Right renal pelvis (tissue), 4 donors: Measurements from ENCODE around the gene FGF11. TPM values are rescaled to one million over a fixed set of nuclear protein-coding genes. Genes with fewer than 3 reads are reported as not detected.

ENCODE experiments used
- polyA plus RNA-seq, 4 donors: library from polyadenylated mRNA; unstranded; fragments of 120-200 nt; gene quantifications; one replicate each; pipeline ENCODE4 v1.2.1, GENCODE V29; 2013; ENCODE audit not compliant: insufficient read length in 4 of 4

Gene FGF11
- polyA plus RNA-seq, 4 donors, result 6.0 to 8.6 (median 7.8) TPM

Other genes with a start within 250 kb of the FGF11 start
- 10 to 100 TPM; 30.3 to 40.3 (median 32.9) TPM for gene DLG4, start 219.7 kb upstream of the FGF11 start, polyA plus RNA-seq
- gene ACADVL, start 219.6 kb upstream of the FGF11 start, polyA plus RNA-seq, result 100 to 1,000 TPM; 421 to 519 (median 462) TPM
- 10 to 100 TPM; 49.9 to 65.1 (median 50.9) TPM for gene DVL2, start 205.0 kb upstream of the FGF11 start, polyA plus RNA-seq
- gene PHF23, start 200.1 kb upstream of the FGF11 start, polyA plus RNA-seq, result 10 to 100 TPM; 57.4 to 66.4 (median 60.9) TPM
- 100 to 1,000 TPM; 389 to 496 (median 451) TPM for gene GABARAP, start 197.1 kb upstream of the FGF11 start, polyA plus RNA-seq
- gene CTDNEP1, start 187.8 kb upstream of the FGF11 start, polyA plus RNA-seq, result 100 to 1,000 TPM; 147 to 167 (median 159) TPM
- gene ELP5, start 187.3 kb upstream of the FGF11 start, polyA plus RNA-seq, result 10 to 100 TPM; 40.3 to 55.8 (median 50.5) TPM
- gene CLDN7, start 177.0 kb upstream of the FGF11 start, polyA plus RNA-seq, result 10 to 100 TPM; 45.0 to 66.0 (median 51.8) TPM
- gene SLC2A4, start 157.8 kb upstream of the FGF11 start, polyA plus RNA-seq, result 1 to 10 TPM; 1.8 to 2.9 (median 2.5) TPM
- gene YBX2, start 144.9 kb upstream of the FGF11 start, polyA plus RNA-seq, result 1 to 10 TPM; 2.9 to 4.2 (median 3.4) TPM
- 100 to 1,000 TPM; 297 to 355 (median 333) TPM for gene EIF5A, start 131.9 kb upstream of the FGF11 start, polyA plus RNA-seq
- gene GPS2, start 124.2 kb upstream of the FGF11 start, polyA plus RNA-seq, result 100 to 1,000 TPM in 2 of 4 donors, 10 to 100 TPM in 2; 86.3 to 106 (median 99.6) TPM
- gene NEURL4, start 110.2 kb upstream of the FGF11 start, polyA plus RNA-seq, result 10 to 100 TPM; 28.3 to 33.3 (median 30.7) TPM
- 1 to 10 TPM; 5.7 to 9.1 (median 6.0) TPM for gene ACAP1, start 103.0 kb upstream of the FGF11 start, polyA plus RNA-seq
- gene KCTD11, start 87.3 kb upstream of the FGF11 start, polyA plus RNA-seq, result 10 to 100 TPM; 12.4 to 13.6 (median 12.9) TPM
- not detected for gene TMEM95, start 84.4 kb upstream of the FGF11 start, polyA plus RNA-seq
- 1 to 10 TPM; 3.2 to 7.2 (median 4.5) TPM for gene TNK1, start 58.4 kb upstream of the FGF11 start, polyA plus RNA-seq
- gene PLSCR3, start 45.0 kb upstream of the FGF11 start, polyA plus RNA-seq, result 10 to 100 TPM; 30.5 to 46.3 (median 38.1) TPM
- 100 to 1,000 TPM in 1 of 4 donors, 10 to 100 TPM in 3; 78.9 to 105 (median 86.2) TPM for gene TMEM256, start 35.4 kb upstream of the FGF11 start, polyA plus RNA-seq
- 10 to 100 TPM; 22.8 to 32.6 (median 24.9) TPM for gene NLGN2, start 31.7 kb upstream of the FGF11 start, polyA plus RNA-seq
- gene SPEM1, start 19.2 kb upstream of the FGF11 start, polyA plus RNA-seq, result under 1 TPM in 1 of 4 donors, not detected in 3; 0.09 TPM
- under 1 TPM in 2 of 4 donors, not detected in 2; 0.12 TPM for gene SPEM2, start 13.9 kb upstream of the FGF11 start, polyA plus RNA-seq
- not detected for gene SPEM3, start 10.7 kb upstream of the FGF11 start, polyA plus RNA-seq
- gene TMEM102, start 4.1 kb upstream of the FGF11 start, polyA plus RNA-seq, result 1 to 10 TPM; 3.6 to 5.6 (median 4.3) TPM
- gene CHRNB1, start 5.5 kb downstream of the FGF11 start, polyA plus RNA-seq, result 10 to 100 TPM; 10.1 to 11.7 (median 11.3) TPM
- 10 to 100 TPM; 38.6 to 47.4 (median 44.3) TPM for gene ZBTB4, start 40.1 kb downstream of the FGF11 start, polyA plus RNA-seq
- under 1 TPM in 3 of 4 donors, not detected in 1; 0.16 to 0.22 (median 0.21) TPM for gene SLC35G6, start 41.9 kb downstream of the FGF11 start, polyA plus RNA-seq
- 100 to 1,000 TPM; 117 to 158 (median 121) TPM for gene POLR2A, start 44.9 kb downstream of the FGF11 start, polyA plus RNA-seq
- 10 to 100 TPM; 25.3 to 32.5 (median 29.0) TPM for gene TNFSF12, start 109.5 kb downstream of the FGF11 start, polyA plus RNA-seq
- gene TNFSF13, start 119.2 kb downstream of the FGF11 start, polyA plus RNA-seq, result 10 to 100 TPM; 13.2 to 17.8 (median 14.3) TPM
- 10 to 100 TPM; 68.1 to 81.1 (median 78.1) TPM for gene SENP3, start 122.4 kb downstream of the FGF11 start, polyA plus RNA-seq
- 10 to 100 TPM; 43.0 to 78.7 (median 53.9) TPM for gene CD68, start 140.1 kb downstream of the FGF11 start, polyA plus RNA-seq
- 100 to 1,000 TPM; 110 to 122 (median 119) TPM for gene MPDU1, start 144.3 kb downstream of the FGF11 start, polyA plus RNA-seq
- 1 to 10 TPM; 3.3 to 4.3 (median 4.0) TPM for gene SOX15, start 150.6 kb downstream of the FGF11 start, polyA plus RNA-seq
- 10 to 100 TPM; 46.5 to 54.2 (median 46.9) TPM for gene FXR2, start 175.4 kb downstream of the FGF11 start, polyA plus RNA-seq
- 100 to 1,000 TPM; 124 to 145 (median 139) TPM for gene SAT2, start 188.3 kb downstream of the FGF11 start, polyA plus RNA-seq
- 1 to 10 TPM; 3.5 to 5.7 (median 4.0) TPM for gene SHBG, start 190.6 kb downstream of the FGF11 start, polyA plus RNA-seq
- gene ATP1B2, start 211.4 kb downstream of the FGF11 start, polyA plus RNA-seq, result 10 to 100 TPM; 18.6 to 26.1 (median 21.2) TPM
- 10 to 100 TPM; 69.4 to 74.4 (median 70.7) TPM for gene TP53, start 248.0 kb downstream of the FGF11 start, polyA plus RNA-seq
- 10 to 100 TPM; 12.7 to 16.3 (median 14.2) TPM for gene WRAP53, start 249.0 kb downstream of the FGF11 start, polyA plus RNA-seq